ENCODE data around the gene SRPK3. TPM values are rescaled to one million over a fixed set of nuclear protein-coding genes. Genes with fewer than 3 reads are reported as not detected.

SRPK3 gene
- total and polyA plus RNA-seq, 2 donors (not counting 3 experiments of a cell fraction or from before 2014, with no cell fraction given): 0.25 to 0.40 TPM

DNA sequence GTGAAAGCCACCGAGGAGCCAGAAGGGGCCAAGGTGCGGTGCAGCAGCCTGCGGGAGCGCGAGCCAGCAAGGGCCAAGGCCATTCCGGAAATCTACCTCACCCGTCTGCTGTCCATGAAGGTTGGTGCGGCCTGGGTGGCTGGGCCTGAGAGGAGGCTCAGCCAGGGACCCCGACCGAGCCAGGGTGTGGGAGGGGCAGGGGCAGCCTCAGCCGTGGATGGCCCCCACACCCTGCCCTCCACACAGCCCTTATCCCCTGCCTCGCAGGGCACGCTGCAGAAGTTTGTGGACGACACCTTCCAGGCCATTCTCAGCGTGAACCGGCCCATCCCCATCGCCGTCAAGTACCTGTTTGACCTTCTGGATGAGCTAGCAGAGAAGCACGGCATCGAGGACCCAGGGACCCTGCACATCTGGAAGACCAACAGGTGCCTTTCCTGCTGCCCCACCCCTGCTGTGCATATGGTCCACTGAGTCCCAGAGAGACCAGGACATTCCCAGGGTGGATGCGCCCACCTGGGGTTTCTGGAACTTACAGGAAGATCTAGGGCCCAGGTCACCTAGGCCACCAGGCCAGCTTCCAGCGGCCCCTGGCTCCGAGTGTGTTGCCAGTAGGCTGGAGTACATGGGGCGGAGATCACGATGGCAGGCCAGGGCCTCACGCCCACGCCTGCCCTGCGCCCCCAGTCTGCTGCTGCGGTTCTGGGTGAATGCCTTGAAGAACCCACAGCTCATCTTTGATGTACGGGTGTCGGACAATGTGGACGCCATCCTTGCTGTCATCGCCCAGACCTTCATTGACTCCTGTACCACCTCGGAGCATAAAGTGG lies 3.4 kb upstream of the SRPK3 start:
- no peaks in the 10 kb centered on the region for H4K20me1 ChIP-seq (replicated peaks; ENCODE audit: control insufficient read depth, extremely low read depth, insufficient read depth, low read length)
- BruUV-seq (replicated peaks): no TSS peak
- POLR2A ChIA-PET: no interaction called here

More for the DNA sequence above, 3.4 kb upstream of the SRPK3 start:
- intact Hi-C loops (cut with micrococcal nuclease) (no loop called here), dilution Hi-C loops (cut with MboI; ENCODE audit: extremely low pct_ligation_motif_present, low sequenced_read_pairs) (no loop called here)
- H3K36me3 ChIP-seq (ENCODE audit: control insufficient read depth in 2 of 2, extremely low read depth in 1 of 2, insufficient read depth in 2 of 2, low read length in 2 of 2): peaks cover 0 to 7% of the 10 kb centered on the region in 2 experiments
- no peak overlapping the region for H3K27ac ChIP-seq (ENCODE audit: insufficient read depth, low read depth, low read length)
- no peak overlapping the region for H3K4me2 ChIP-seq (ENCODE audit: insufficient read depth, low read length)
- FAIRE-seq: no peak
- H3K9ac ChIP-seq (replicated peaks; ENCODE audit: extremely low read depth, insufficient read depth, low read length): no peak overlapping the region
- no peak for DNase-seq (ENCODE audit: low read depth, low spot score)
- no peaks in the 10 kb centered on the region for H3K27me3 ChIP-seq (ENCODE audit: control insufficient read depth in 2 of 2, insufficient read depth in 2 of 2, low read length in 2 of 2)
- H2AFZ ChIP-seq (ENCODE audit: low read depth, low read length): no peak overlapping the region
- CTCF ChIA-PET: interaction anchor here (0.9 to 1.1 kb wide), 2 partner anchors 13 to 170 kb away, joined by 3 to 6 read pairs; partner anchors contain the start of gene PLXNB3
- H3K79me2 ChIP-seq (ENCODE audit: control insufficient read depth, insufficient read depth, low read length): no peaks in the 10 kb centered on the region
- H3K4me3 ChIP-seq (replicated peaks in 1 of 3; ENCODE audit: insufficient read depth in 1 of 3, low read depth in 1 of 3, low read length in 3 of 3): no peak overlapping the region
- no peaks in the 10 kb centered on the region for H3K9me3 ChIP-seq (replicated peaks; ENCODE audit: control insufficient read depth, insufficient read depth, low read length)
- no peaks in the 10 kb centered on the region for H3K9me1 ChIP-seq (replicated peaks; ENCODE audit: control insufficient read depth, extremely low read depth, insufficient read depth, low read length)
- TF ChIP-seq POLR2A (IDR thresholded peaks at IDR 0.05; ENCODE audit: low read depth, low read length) (no peak), MYC (IDR thresholded peaks at IDR 0.05; ENCODE audit: low read depth, low read length) (no peak), POLR2AphosphoS5 (IDR thresholded peaks at IDR 0.05; ENCODE audit: insufficient read depth, low read depth, low read length) (no peak), JUN (IDR thresholded peaks at IDR 0.05; ENCODE audit: borderline replicate concordance, insufficient read depth, insufficient read length, low read depth) (no peak), FOS (IDR thresholded peaks at IDR 0.05; ENCODE audit: borderline replicate concordance, insufficient read depth, low read length) (no peak), GATA2 (IDR thresholded peaks at IDR 0.05; ENCODE audit: insufficient read depth, insufficient read length, low read depth, low read length) (no peak), EZH2 (IDR thresholded peaks at IDR 0.05; ENCODE audit: borderline replicate concordance, low read depth, low read length, severe bottlenecking) (no peak), MAX (IDR thresholded peaks at IDR 0.05; ENCODE audit: insufficient read depth, insufficient read length) (no peak)
- TF ChIP-seq, protein P1, sequence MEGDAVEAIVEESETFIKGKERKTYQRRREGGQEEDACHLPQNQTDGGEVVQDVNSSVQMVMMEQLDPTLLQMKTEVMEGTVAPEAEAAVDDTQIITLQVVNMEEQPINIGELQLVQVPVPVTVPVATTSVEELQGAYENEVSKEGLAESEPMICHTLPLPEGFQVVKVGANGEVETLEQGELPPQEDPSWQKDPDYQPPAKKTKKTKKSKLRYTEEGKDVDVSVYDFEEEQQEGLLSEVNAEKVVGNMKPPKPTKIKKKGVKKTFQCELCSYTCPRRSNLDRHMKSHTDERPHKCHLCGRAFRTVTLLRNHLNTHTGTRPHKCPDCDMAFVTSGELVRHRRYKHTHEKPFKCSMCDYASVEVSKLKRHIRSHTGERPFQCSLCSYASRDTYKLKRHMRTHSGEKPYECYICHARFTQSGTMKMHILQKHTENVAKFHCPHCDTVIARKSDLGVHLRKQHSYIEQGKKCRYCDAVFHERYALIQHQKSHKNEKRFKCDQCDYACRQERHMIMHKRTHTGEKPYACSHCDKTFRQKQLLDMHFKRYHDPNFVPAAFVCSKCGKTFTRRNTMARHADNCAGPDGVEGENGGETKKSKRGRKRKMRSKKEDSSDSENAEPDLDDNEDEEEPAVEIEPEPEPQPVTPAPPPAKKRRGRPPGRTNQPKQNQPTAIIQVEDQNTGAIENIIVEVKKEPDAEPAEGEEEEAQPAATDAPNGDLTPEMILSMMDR (IDR thresholded peaks at IDR 0.05; ENCODE audit: extremely low read depth in 1 of 2, insufficient read depth in 1 of 2, low read depth in 1 of 2, low read length in 2 of 2): no peak
- H3K4me1 ChIP-seq (ENCODE audit: control insufficient read depth, extremely low read depth, insufficient read depth, low read length): no peaks in the 10 kb centered on the region

Data from endothelial cell of umbilical vein (primary cell).